Choroid plexus epithelial cell (primary cell): Measurements from ENCODE around the gene CTRB2.
"Not testable (repeated sequence)": the region's sequence is repeated elsewhere in the genome, so short reads cannot be mapped to it uniquely, and the experiment has no call there.

Experiments used
- DNase-seq: peaks from one replicate; pipeline ENCODE4 v3.0.0-alpha.2; 2010; ENCODE audit warnings: low read depth
- H3K4me3 ChIP-seq: 2 replicates; pipeline ENCODE4 v1.5.1; 2011; ENCODE audit warnings: low read depth, mild to moderate bottlenecking, control low read depth, low read length, moderate library complexity
- CTCF ChIP-seq: conservative IDR thresholded peaks from 2 replicates; pipeline ENCODE4 v1.5.1; 2011; ENCODE audit warnings: low read depth, mild to moderate bottlenecking, control low read depth, inconsistent platforms, low read length, moderate library complexity

The CTRB2 gene

DNA sequence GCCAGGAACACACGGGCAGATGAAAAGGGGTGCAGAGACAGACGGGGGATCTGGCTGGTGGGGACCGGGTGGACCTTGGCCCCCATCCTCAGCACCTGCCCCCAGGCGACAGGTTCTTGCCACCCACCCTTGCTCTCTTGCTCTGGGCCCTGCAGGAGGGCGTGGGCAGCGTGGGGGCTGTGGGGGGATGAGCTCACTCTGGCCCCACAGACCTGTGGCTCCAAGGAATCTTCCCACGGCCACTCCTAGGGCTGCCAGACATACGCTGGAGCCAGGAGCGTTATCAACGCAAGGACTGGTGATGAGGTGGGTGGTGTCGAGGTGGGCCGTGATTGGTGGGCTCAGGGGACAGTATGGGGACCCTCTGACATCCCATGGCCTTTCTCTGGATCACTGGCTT is 18.1 kb upstream of the CTRB2 start:
- no peak overlapping the region for H3K4me3 ChIP-seq
- DNase-seq: no peak
- no peak for TF ChIP-seq CTCF

DNA sequence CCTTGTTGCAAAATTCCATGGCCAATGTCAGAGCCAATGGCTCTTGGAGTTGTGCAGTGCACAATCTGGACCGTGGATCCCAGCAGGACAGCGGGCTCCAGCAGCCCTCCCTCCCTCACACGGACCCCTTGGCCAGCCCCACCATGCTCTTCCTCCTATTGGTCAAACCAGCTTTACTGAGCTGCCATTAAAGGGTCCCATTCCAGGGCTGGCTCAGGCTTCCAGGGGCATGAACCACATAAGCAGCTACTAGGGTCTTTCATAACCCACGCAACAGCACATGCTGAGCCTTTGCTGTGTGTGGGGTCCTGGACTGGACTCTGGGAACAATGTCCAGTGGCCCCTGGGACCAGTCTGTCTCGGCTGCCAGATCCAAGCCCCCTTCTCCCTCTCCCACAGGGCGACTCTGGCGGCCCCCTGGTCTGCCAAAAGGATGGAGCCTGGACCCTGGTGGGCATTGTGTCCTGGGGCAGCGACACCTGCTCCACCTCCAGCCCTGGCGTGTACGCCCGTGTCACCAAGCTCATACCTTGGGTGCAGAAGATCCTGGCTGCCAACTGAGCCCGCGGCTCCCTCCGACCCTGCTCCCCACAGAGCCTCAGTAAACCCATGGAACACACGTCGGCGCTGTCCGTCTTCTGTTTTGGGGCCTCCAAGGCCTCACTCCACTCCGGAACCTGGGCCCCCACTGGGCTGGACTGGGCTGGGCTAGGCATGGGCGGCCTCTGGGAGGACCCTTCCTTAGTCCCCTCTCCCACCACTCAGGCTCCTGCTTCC is 17.5 kb upstream of the CTRB2 start:
- DNase-seq: no peak
- TF ChIP-seq CTCF: no peak

GRCh38 chr16:75223129-75223528 is 16.2 kb upstream of the CTRB2 start:
- H3K4me3 ChIP-seq, DNase-seq: not testable (repeated sequence)

More for the DNA sequence above, 17.5 kb upstream of the CTRB2 start:
- no peak overlapping the region for H3K4me3 ChIP-seq

DNA sequence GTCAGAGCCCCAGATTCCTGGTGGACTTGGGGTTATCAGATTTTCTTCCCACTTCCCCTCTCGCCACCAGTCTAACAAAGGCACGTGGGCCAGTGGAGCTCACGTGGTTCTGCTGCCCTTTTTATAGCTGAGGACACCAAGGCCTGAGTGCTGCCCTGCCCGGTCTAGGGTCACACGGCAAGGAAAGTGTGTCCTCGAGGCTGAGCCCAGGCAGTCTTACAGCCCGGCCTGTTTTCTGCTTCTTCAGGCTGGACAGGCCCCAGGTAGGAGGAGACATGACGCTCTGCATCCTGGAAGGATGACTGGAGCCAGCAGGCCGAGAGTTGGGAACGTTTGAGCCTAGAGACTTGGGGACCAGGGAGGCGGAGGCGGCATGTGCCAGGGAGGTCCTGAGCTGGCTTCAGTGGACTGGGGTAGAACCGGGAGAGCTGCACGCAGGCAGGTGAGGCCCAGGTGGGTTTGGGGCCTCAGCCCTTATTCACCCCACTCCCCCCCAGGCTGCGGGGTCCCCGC is 15.4 kb upstream of the CTRB2 start:
- TF ChIP-seq CTCF: no peak
- DNase-seq: no peak
- no peak overlapping the region for H3K4me3 ChIP-seq

GRCh38 chr16:75219838-75220237 is 12.9 kb upstream of the CTRB2 start:
- H3K4me3 ChIP-seq: no peak overlapping the region

DNA sequence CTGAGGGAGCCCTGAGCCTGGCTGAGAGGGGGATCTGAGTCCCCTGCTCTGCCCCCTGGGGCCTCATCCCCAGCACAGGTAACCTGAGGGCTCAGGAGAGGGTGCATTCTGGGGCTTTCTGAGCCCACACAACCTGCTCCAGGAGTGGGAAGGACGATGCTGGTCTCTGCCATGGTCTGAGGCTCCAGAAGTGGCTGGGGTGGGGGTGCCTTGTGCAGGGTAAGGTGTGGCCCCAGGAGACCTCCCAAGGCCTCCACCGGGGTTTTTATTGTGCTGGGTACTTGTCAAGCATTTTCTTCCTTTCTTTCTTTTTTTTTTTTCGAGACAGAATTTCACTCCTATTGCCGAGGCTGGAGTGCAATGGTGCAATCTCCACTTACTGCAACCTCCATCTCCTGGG is 12.1 kb upstream of the CTRB2 start:
- H3K4me3 ChIP-seq: no peak overlapping the region
- no peak for TF ChIP-seq CTCF
- DNase-seq: no peak

More at GRCh38 chr16:75219838-75220237, 12.9 kb upstream of the CTRB2 start:
- DNase-seq: no peak
- no peak for TF ChIP-seq CTCF

GRCh38 chr16:75218256-75219076 is 11.5 kb upstream of the CTRB2 start, which contains the start of gene CTRB1:
Gene CTRB1, plus strand, starts transcription at chr16:75218988. Its CDS starts 20 bp downstream, at chr16:75219008.
- no peak for DNase-seq
- H3K4me3 ChIP-seq: no peak within 1 kb of the TSS
- no peak for TF ChIP-seq CTCF
